ENCODE data around the gene ZNF629. TPM values are rescaled to one million over a fixed set of nuclear protein-coding genes. Genes with fewer than 3 reads are reported as not detected.

ZNF629 gene
- polyA plus RNA-seq, 1 experiment, result 5.1 TPM

DNA sequence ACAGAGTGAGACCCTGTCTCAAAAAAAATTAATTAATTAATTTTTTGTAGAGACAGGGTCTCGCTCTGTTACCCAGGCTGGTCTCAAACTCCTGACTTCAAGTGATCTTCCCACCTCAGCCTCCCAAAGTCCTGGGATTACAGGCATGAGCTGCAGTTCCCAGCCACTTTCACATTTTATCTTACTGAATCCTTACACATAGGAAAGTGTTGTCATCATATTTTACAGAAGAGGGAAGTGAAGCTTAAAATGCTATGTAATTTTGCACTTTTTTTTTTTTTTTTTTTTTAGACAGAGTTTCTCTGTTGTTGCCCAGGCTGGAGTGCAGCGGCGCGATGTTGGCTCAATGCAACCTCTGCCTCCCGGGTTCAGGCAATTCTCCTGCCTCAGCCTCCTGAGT, 21.1 kb upstream of the ZNF629 start:
- H3K27me3 ChIP-seq (ENCODE audit: control insufficient read depth, insufficient read depth, low read length), result no peaks in the 10 kb centered on the region
- CTCF ChIA-PET, result interaction anchor here (1.3 to 1.8 kb wide), 2 partner anchors 18 to 37 kb away, joined by 4 to 7 read pairs; no protein-coding TSS in a partner anchor
- H3K27ac ChIP-seq (ENCODE audit: low read depth, low read length), result no peak overlapping the region
- H3K4me3 ChIP-seq (ENCODE audit: low read depth, low read length), result no peak overlapping the region
- no peak for DNase-seq (ENCODE audit: low read depth, low spot score)
- POLR2A ChIA-PET, result no interaction called here
- no peaks in the 10 kb centered on the region; the same call in 1 of the 2 replicates for H3K9me3 ChIP-seq (ENCODE audit: control insufficient read depth, insufficient read depth, low read length)
- TF ChIP-seq, protein P1, sequence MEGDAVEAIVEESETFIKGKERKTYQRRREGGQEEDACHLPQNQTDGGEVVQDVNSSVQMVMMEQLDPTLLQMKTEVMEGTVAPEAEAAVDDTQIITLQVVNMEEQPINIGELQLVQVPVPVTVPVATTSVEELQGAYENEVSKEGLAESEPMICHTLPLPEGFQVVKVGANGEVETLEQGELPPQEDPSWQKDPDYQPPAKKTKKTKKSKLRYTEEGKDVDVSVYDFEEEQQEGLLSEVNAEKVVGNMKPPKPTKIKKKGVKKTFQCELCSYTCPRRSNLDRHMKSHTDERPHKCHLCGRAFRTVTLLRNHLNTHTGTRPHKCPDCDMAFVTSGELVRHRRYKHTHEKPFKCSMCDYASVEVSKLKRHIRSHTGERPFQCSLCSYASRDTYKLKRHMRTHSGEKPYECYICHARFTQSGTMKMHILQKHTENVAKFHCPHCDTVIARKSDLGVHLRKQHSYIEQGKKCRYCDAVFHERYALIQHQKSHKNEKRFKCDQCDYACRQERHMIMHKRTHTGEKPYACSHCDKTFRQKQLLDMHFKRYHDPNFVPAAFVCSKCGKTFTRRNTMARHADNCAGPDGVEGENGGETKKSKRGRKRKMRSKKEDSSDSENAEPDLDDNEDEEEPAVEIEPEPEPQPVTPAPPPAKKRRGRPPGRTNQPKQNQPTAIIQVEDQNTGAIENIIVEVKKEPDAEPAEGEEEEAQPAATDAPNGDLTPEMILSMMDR (IDR thresholded peaks at IDR 0.05; ENCODE audit: low read depth, low read length), result no peak

DNA sequence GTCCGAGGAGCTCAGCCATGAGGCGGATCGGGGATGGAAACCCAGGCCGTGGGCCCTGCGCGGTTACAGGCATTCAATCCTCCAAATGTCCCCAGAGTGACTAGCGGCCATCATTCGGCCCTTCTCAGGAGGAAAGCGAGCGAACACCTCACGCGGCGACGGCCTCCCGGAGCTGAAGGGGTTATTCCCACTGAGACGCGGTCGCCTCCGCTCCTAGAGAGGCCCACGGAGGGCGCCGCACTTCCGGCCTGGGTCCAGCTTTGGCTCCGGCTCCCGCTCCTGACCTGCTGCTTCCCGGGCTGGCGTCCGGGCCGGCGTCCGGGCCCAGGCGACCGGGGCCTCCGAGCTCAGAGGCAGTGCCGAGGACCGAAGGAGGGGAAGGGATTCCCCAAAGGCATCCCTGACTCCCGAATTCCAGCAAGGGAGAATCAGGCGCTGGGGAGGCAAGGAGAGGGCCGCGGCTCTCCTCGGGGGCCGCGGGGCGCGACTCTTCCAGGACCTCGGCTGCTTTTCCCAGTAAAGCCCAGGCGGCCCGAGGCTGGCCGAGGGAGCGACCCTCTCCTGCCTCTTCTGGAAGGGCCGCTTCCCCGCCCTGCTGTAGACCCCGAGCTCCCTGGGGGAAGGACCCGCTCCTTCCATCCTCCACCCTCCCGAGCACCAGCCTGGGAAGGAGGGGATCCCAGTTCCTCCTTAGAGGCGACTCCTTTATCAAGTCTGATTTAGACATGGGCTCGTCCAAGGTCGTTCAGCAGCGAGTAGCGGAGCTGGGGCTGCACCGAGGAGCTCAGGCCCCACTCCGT, 18.6 kb upstream of the ZNF629 start:
- TF ChIP-seq, protein P1 (IDR thresholded peaks at IDR 0.05; ENCODE audit: low read depth, low read length), result peak; percentile 11; the same call in 1 of the 2 replicates
- ChIA-PET POLR2A (interaction anchor here (0.5 to 3.7 kb wide), 13 partner anchors 9 to 97 kb away, joined by 3 to 70 read pairs (median 3); partner anchors contain the start of gene ZNF629), CTCF (interaction anchor here (0.5 to 2.4 kb wide), 6 partner anchors 9 to 136 kb away, joined by 3 to 32 read pairs (median 3); no protein-coding TSS in a partner anchor)
- Histone ChIP-seq H3K4me3 (ENCODE audit: low read depth, low read length) (peak overlapping the region; percentile 79), H3K27me3 (ENCODE audit: control insufficient read depth, insufficient read depth, low read length) (peaks cover 2% of the 10 kb centered on the region), H3K9me3 (ENCODE audit: control insufficient read depth, insufficient read depth, low read length) (no peaks in the 10 kb centered on the region; the same call in 1 of the 2 replicates), H3K27ac (ENCODE audit: low read depth, low read length) (peak overlapping the region; percentile 87)
- DNase-seq (ENCODE audit: low read depth, low spot score), result no peak

DNA sequence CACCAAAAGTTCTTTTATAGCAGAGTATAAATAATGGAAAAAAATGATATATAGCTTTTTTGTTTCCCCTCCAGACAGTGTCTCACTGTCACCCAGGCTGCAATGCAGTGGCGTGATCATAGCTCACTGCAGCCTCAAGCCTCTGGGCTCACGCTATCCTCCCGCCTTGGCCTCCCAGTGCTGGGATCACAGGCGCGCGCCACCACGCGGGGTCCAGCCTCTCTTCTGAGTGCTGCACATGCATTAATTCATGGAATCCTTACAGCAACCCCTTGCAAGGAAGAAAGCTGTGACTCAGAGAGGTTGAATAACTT, 18.0 kb upstream of the ZNF629 start:
- H3K27ac ChIP-seq (ENCODE audit: low read depth, low read length), result peak overlapping the region; percentile 61
- DNase-seq (ENCODE audit: low read depth, low spot score), result no peak
- ChIA-PET POLR2A (interaction anchor here (0.5 to 3.7 kb wide), 11 partner anchors 9 to 97 kb away, joined by 3 to 70 read pairs (median 3); partner anchors contain the start of gene ZNF629), CTCF (interaction anchor here (0.6 to 2.4 kb wide), 6 partner anchors 9 to 137 kb away, joined by 3 to 32 read pairs (median 3); no protein-coding TSS in a partner anchor)
- TF ChIP-seq, protein P1 (IDR thresholded peaks at IDR 0.05; ENCODE audit: low read depth, low read length), result no peak
- no peaks in the 10 kb centered on the region; the same call in 1 of the 2 replicates for H3K9me3 ChIP-seq (ENCODE audit: control insufficient read depth, insufficient read depth, low read length)
- H3K4me3 ChIP-seq (ENCODE audit: low read depth, low read length), result peak overlapping the region; percentile 79
- H3K27me3 ChIP-seq (ENCODE audit: control insufficient read depth, insufficient read depth, low read length), result peaks cover 2% of the 10 kb centered on the region

DNA sequence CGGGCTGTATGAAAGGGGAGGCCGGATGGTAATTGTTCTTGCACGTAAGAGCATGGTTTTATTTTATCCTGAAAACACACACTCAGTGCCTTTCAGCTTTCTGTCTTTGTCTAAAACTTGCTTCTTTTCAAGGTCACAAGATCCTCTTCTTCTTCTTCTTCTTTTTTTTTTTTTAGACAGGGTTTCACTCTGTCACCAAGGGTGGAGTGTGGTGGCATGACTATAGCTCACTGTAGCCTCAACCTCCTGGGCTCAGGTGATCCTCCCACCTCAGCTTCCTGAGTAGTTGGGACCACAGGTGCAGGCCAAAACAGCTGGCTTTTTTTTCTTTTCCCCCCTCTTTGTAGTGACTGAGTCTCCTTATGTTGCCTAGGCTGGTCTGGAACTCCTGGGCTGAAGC, 15.9 kb upstream of the ZNF629 start:
- Histone ChIP-seq H3K4me3 (ENCODE audit: low read depth, low read length) (no peak overlapping the region), H3K27ac (ENCODE audit: low read depth, low read length) (no peak overlapping the region), H3K9me3 (ENCODE audit: control insufficient read depth, insufficient read depth, low read length) (no peaks in the 10 kb centered on the region; the same call in 1 of the 2 replicates), H3K27me3 (ENCODE audit: control insufficient read depth, insufficient read depth, low read length) (peaks cover 2% of the 10 kb centered on the region)
- TF ChIP-seq, protein P1 (IDR thresholded peaks at IDR 0.05; ENCODE audit: low read depth, low read length), result no peak
- CTCF ChIA-PET, result interaction anchor here (1.0 to 1.3 kb wide), 2 partner anchors 12 to 15 kb away, joined by 3 to 4 read pairs; no protein-coding TSS in a partner anchor
- POLR2A ChIA-PET, result no interaction called here
- no peak for DNase-seq (ENCODE audit: low read depth, low spot score)

Measured in AG04450 (cell line).